Neural cell (in vitro differentiated cells): ENCODE results near the gene TBRG1. TPM values are rescaled to one million over a fixed set of nuclear protein-coding genes. Genes with fewer than 3 reads are reported as not detected.

Source experiments
- H2AFZ ChIP-seq: fragments of 200-600, 300-800 bp; sonication (generic), shearing (Covaris generic); 2 replicates; pipeline ENCODE4 v1.6.0; 2014; ENCODE audit warnings: low read depth, mild to moderate bottlenecking, antibody characterized with exemption, low read length, moderate library complexity
- H3F3A ChIP-seq: fragments of 200-600 bp; shearing (Covaris generic); 2 replicates; pipeline ENCODE4 v1.6.1; 2016; ENCODE audit warnings: mild to moderate bottlenecking, moderate library complexity, mixed read lengths, antibody characterized with exemption, low read length; ENCODE audit not compliant: insufficient read depth, poor library complexity, severe bottlenecking
- H3K27ac ChIP-seq: fragments of 200-600, 300-800 bp; sonication (generic), shearing (Covaris generic); 2 replicates; pipeline ENCODE4 v1.5.1; 2014; ENCODE audit warnings: mild to moderate bottlenecking, low read length, moderate library complexity
- H3K27me3 ChIP-seq: fragments of 300-800, 200-600 bp; sonication (generic), shearing (Covaris generic); 2 replicates; pipeline ENCODE4 v1.6.0; 2014; ENCODE audit warnings: mild to moderate bottlenecking, low read depth, low read length, moderate library complexity; ENCODE audit not compliant: insufficient read depth
- H3K36me3 ChIP-seq: fragments of 300-800, 200-600 bp; sonication (generic), shearing (Covaris generic); 2 replicates; pipeline ENCODE4 v1.5.1; 2014; ENCODE audit warnings: mild to moderate bottlenecking, antibody characterized with exemption, low read length, moderate library complexity; ENCODE audit not compliant: insufficient read depth
- H3K4me2 ChIP-seq: fragments of 300-800, 200-600 bp; sonication (generic), shearing (Covaris generic); 2 replicates; pipeline ENCODE4 v1.6.0; 2014; ENCODE audit warnings: mild to moderate bottlenecking, low read length
- H3K4me3 ChIP-seq: fragments of 300-800, 200-600 bp; sonication (generic), shearing (Covaris generic); 2 replicates; pipeline ENCODE4 v1.5.1; 2014; ENCODE audit warnings: mild to moderate bottlenecking, low read length, moderate library complexity
- H3K79me2 ChIP-seq: fragments of 200-600 bp; shearing (Covaris generic); replicated peaks from 2 replicates; pipeline ENCODE4 v1.6.0; 2014; ENCODE audit warnings: mild to moderate bottlenecking, low read length, moderate library complexity; ENCODE audit not compliant: insufficient read depth
- H3K9ac ChIP-seq: fragments of 300-800, 200-600 bp; sonication (generic), shearing (Covaris generic); 2 replicates; pipeline ENCODE4 v1.6.1; 2016; ENCODE audit warnings: mild to moderate bottlenecking, low read length, mixed read lengths
- H3K9me2 ChIP-seq: fragments of 200-600 bp; shearing (Covaris generic); 2 replicates; pipeline ENCODE4 v1.6.1; 2016; ENCODE audit warnings: mild to moderate bottlenecking, low read length, mixed read lengths; ENCODE audit not compliant: insufficient read depth
- H3K9me3 ChIP-seq: fragments of 200-600, 300-800 bp; sonication (generic), shearing (Covaris generic); 2 replicates; pipeline ENCODE4 v1.6.1; 2016; ENCODE audit warnings: mild to moderate bottlenecking, mixed run types, low read length, moderate library complexity, mixed read lengths
- H4K20me1 ChIP-seq: fragments of 200-600 bp; shearing (Covaris generic); 2 replicates; pipeline ENCODE4 v1.6.1; 2016; ENCODE audit warnings: mild to moderate bottlenecking, mixed run types; ENCODE audit not compliant: insufficient read depth
- CTCF ChIP-seq: fragments of 450-650 bp; IDR thresholded peaks from 2 replicates; pipeline ENCODE4 v1.5.1; 2014; ENCODE audit warnings: antibody characterized with exemption, mild to moderate bottlenecking, moderate library complexity; ENCODE audit not compliant: poor library complexity, severe bottlenecking
- EP300 ChIP-seq: fragments of 450-650 bp; conservative IDR thresholded peaks from 2 replicates; pipeline ENCODE4 v1.6.1; 2014; ENCODE audit warnings: antibody characterized with exemption, mild to moderate bottlenecking, moderate library complexity; ENCODE audit not compliant: poor library complexity, severe bottlenecking
- EZH2 ChIP-seq: fragments of 200-600, 300-800 bp; shearing (Covaris generic), sonication (generic); IDR thresholded peaks from 2 replicates; pipeline ENCODE4 v1.6.1; 2014; ENCODE audit warnings: antibody characterized with exemption, low read length, borderline replicate concordance, mild to moderate bottlenecking; ENCODE audit not compliant: insufficient read depth, poor library complexity, severe bottlenecking
- MXI1 ChIP-seq: fragments of 450-650 bp; conservative IDR thresholded peaks from 2 replicates; pipeline ENCODE4 v1.6.1; 2014; ENCODE audit warnings: antibody characterized with exemption, mild to moderate bottlenecking; ENCODE audit not compliant: poor library complexity, severe bottlenecking
- POLR2AphosphoS5 ChIP-seq: IDR thresholded peaks from 2 replicates; pipeline ENCODE4 v1.6.1; 2012
- RAD21 ChIP-seq: fragments of 450-650 bp; conservative IDR thresholded peaks from 2 replicates; pipeline ENCODE4 v1.6.1; 2014; ENCODE audit warnings: antibody characterized with exemption, mild to moderate bottlenecking, moderate library complexity
- REST ChIP-seq: IDR thresholded peaks from 2 replicates; pipeline ENCODE4 v1.6.1; 2012; ENCODE audit warnings: borderline replicate concordance
- SMC3 ChIP-seq: fragments of 450-650 bp; conservative IDR thresholded peaks from 2 replicates; pipeline ENCODE4 v1.6.1; 2014; ENCODE audit warnings: antibody characterized with exemption, mild to moderate bottlenecking, moderate library complexity; ENCODE audit not compliant: poor library complexity
- TAF1 ChIP-seq: IDR thresholded peaks from 2 replicates; pipeline ENCODE4 v1.6.1; 2012; ENCODE audit warnings: low read depth
- polyA plus RNA-seq: library from polyadenylated mRNA; depleted of rRNA; stranded (reverse); fragments of >200 nt; gene quantifications from 2 replicates; pipeline ENCODE4 v1.2.3, GENCODE V29; 2014

TBRG1 gene
- polyA plus RNA-seq, 1 donor from 2014 or later, result 83.2 TPM

GRCh38 chr11:124673333-124674167 is 50.9 kb downstream of the TBRG1 start, which contains the start of the genes SIAE and SPA17:
SIAE (minus strand) TSS chr11:124673739; CDS start chr11:124673708, 31 bp downstream.
SPA17 (plus strand) TSS chr11:124673904; CDS start chr11:124675265, 1,361 bp downstream.
- H3K27ac ChIP-seq, result peak within 1 kb of the TSS; percentile 10
- peak within 1 kb of the TSS; percentile 38 for H3K4me2 ChIP-seq
- H3K9ac ChIP-seq, result peak within 1 kb of the TSS; percentile 65
- H3K4me3 ChIP-seq, result peak within 1 kb of the TSS; percentile 69
- H3K36me3 ChIP-seq, result no peaks in the 10 kb centered on the region
- H3K9me2 ChIP-seq, result no peaks in the 10 kb centered on the region
- H4K20me1 ChIP-seq, result no peaks in the 10 kb centered on the region
- peak; percentile 19 for TF ChIP-seq RAD21
- TF ChIP-seq CTCF, result no peak
- peak; percentile 39 for TF ChIP-seq EP300
- TF ChIP-seq EZH2, result no peak
- TF ChIP-seq MXI1, result peak; percentile 19
- peak; percentile 11 for TF ChIP-seq SMC3
- TF ChIP-seq TAF1, result no peak
- TF ChIP-seq REST, result peak; percentile 54
- peak; percentile 44 for TF ChIP-seq POLR2AphosphoS5
- no peak within 1 kb of the TSS for H2AFZ ChIP-seq
- peaks cover 21% of the 10 kb centered on the region for H3K27me3 ChIP-seq
- no peaks in the 10 kb centered on the region for H3K79me2 ChIP-seq
- no peaks in the 10 kb centered on the region for H3F3A ChIP-seq
- no peaks in the 10 kb centered on the region for H3K9me3 ChIP-seq

- Histone ChIP-seq H3K27me3 (peaks cover 21% of the 10 kb centered on the region), H3K4me2 (peak overlapping the region; percentile 5), H4K20me1 (no peaks in the 10 kb centered on the region), H3K79me2 (no peaks in the 10 kb centered on the region), H3K36me3 (no peaks in the 10 kb centered on the region), H2AFZ (no peak overlapping the region), H3F3A (no peaks in the 10 kb centered on the region), H3K9ac (peak overlapping the region; percentile 65), H3K27ac (peak overlapping the region; percentile 10), H3K9me2 (no peaks in the 10 kb centered on the region), H3K9me3 (no peaks in the 10 kb centered on the region), H3K4me3 (peak overlapping the region; percentile 69)
- TF ChIP-seq CTCF (no peak), EZH2 (no peak), TAF1 (no peak), EP300 (no peak), POLR2AphosphoS5 (no peak), RAD21 (no peak), REST (no peak), SMC3 (no peak), MXI1 (no peak)
These were observed 51.5 kb downstream of the TBRG1 start for GRCh38 chr11:124674168-124674517.
